SK-N-SH treated with all-trans-retinoic acid at 6 μM for 48 hours (cell line): ENCODE results near the gene LRRC75A.

Experiments used
- ATAC-seq: fragments of 200-7000 bp; cut with Tn5 transposase; 3 replicates; pipeline ENCODE4 v1.9.1; 2020; ENCODE audit warnings: mild to moderate bottlenecking, moderate library complexity
- ARNTL ChIP-seq: fragments of 450-650 bp; formaldehyde crosslinking; IDR thresholded peaks from 2 replicates; pipeline ENCODE4 v1.5.0; 2020; ENCODE audit warnings: low read depth, mild to moderate bottlenecking, moderate library complexity, borderline replicate concordance
- BACH2 ChIP-seq: fragments of 250-450 bp; sonication (Bioruptor Pico); IDR thresholded peaks from 2 replicates; pipeline ENCODE4 v1.9.0; 2021; ENCODE audit warnings: mild to moderate bottlenecking, borderline replicate concordance
- CREB5 ChIP-seq: fragments of 250-450 bp; sonication (Bioruptor Pico); IDR thresholded peaks from 2 replicates; pipeline ENCODE4 v1.5.1; 2020; ENCODE audit warnings: low read depth, mild to moderate bottlenecking, moderate library complexity
- CSDC2 ChIP-seq: fragments of 250-450 bp; sonication (Bioruptor Pico); IDR thresholded peaks from 2 replicates; pipeline ENCODE4 v1.5.0; 2020; ENCODE audit warnings: mild to moderate bottlenecking, moderate library complexity
- CSRNP3 ChIP-seq: fragments of 250-450 bp; sonication (Bioruptor Pico); IDR thresholded peaks from 2 replicates; pipeline ENCODE4 v1.5.1; 2021; ENCODE audit warnings: mild to moderate bottlenecking, moderate library complexity
- ESRRG ChIP-seq: fragments of 250-450 bp; sonication (Bioruptor Pico); IDR thresholded peaks from 2 replicates; pipeline ENCODE4 v1.6.1; 2021; ENCODE audit warnings: mild to moderate bottlenecking
- GLIS3 ChIP-seq: fragments of 250-450 bp; sonication (Bioruptor Pico); IDR thresholded peaks from 2 replicates; pipeline ENCODE4 v1.5.0; 2020; ENCODE audit warnings: mild to moderate bottlenecking, moderate library complexity
- ISL1 ChIP-seq: fragments of 250-450 bp; sonication (Bioruptor Pico); IDR thresholded peaks from 2 replicates; pipeline ENCODE4 v2.1.2; 2022; ENCODE audit warnings: mild to moderate bottlenecking, moderate library complexity
- OSR1 ChIP-seq: fragments of 250-450 bp; sonication (Bioruptor Pico); IDR thresholded peaks from 2 replicates; pipeline ENCODE4 v1.8.0; 2022; ENCODE audit warnings: moderate library complexity, mild to moderate bottlenecking, inconsistent platforms
- PATZ1 ChIP-seq: fragments of 250-450 bp; sonication (Bioruptor Pico); IDR thresholded peaks from 2 replicates; pipeline ENCODE4 v1.8.0; 2020; ENCODE audit warnings: mild to moderate bottlenecking, moderate library complexity, borderline replicate concordance
- POU6F1 ChIP-seq: fragments of 250-450 bp; sonication (Bioruptor Pico); IDR thresholded peaks from 2 replicates; pipeline ENCODE4 v1.8.0; 2021; ENCODE audit warnings: low read depth, mild to moderate bottlenecking, moderate library complexity, borderline replicate concordance
- PPARA ChIP-seq: fragments of 250-450 bp; sonication (Bioruptor Pico); IDR thresholded peaks from 2 replicates; pipeline ENCODE4 v1.5.0; 2020; ENCODE audit warnings: mild to moderate bottlenecking, borderline replicate concordance
- SNAI2 ChIP-seq: fragments of 250-450 bp; sonication (Bioruptor Pico); IDR thresholded peaks from 2 replicates; pipeline ENCODE4 v1.5.0; 2020; ENCODE audit warnings: mild to moderate bottlenecking, moderate library complexity
- TCF4 ChIP-seq: fragments of 250-450 bp; sonication (Bioruptor Pico); IDR thresholded peaks from 2 replicates; pipeline ENCODE4 v1.8.0; 2021; ENCODE audit warnings: mild to moderate bottlenecking, moderate library complexity, borderline replicate concordance
- TOX ChIP-seq: fragments of 250-450 bp; sonication (Bioruptor Pico); IDR thresholded peaks from 2 replicates; pipeline ENCODE4 v1.8.0; 2021; ENCODE audit warnings: mild to moderate bottlenecking, moderate library complexity, borderline replicate concordance
- ZFP3 ChIP-seq: fragments of 250-450 bp; sonication (Bioruptor Pico); IDR thresholded peaks from 2 replicates; pipeline ENCODE4 v1.5.0; 2020; ENCODE audit warnings: mild to moderate bottlenecking, moderate library complexity
- ZFP30 ChIP-seq: fragments of 450-650 bp; formaldehyde crosslinking; IDR thresholded peaks from 2 replicates; pipeline ENCODE4 v1.5.0; 2022; ENCODE audit warnings: mild to moderate bottlenecking, moderate library complexity
- ZNF565 ChIP-seq: fragments of 450-650 bp; formaldehyde crosslinking; conservative IDR thresholded peaks from 2 replicates; pipeline ENCODE4 v1.5.0; 2020; ENCODE audit warnings: low read depth, mild to moderate bottlenecking, moderate library complexity
- ZNF70 ChIP-seq: fragments of 450-650 bp; formaldehyde crosslinking; IDR thresholded peaks from 2 replicates; pipeline ENCODE4 v1.5.0; 2020; ENCODE audit warnings: mild to moderate bottlenecking, moderate library complexity
- ZNF8 ChIP-seq: fragments of 450-650 bp; formaldehyde crosslinking; IDR thresholded peaks from 2 replicates; pipeline ENCODE4 v1.5.0; 2020; ENCODE audit warnings: mild to moderate bottlenecking, moderate library complexity

The LRRC75A gene

GRCh38 chr17:16438173-16438556 is 53.8 kb downstream of the LRRC75A start (continued):
- no peak for TF ChIP-seq CSRNP3 (CRISPR knock-in tag)
- no peak for TF ChIP-seq BACH2
- no peak for TF ChIP-seq TCF4 (CRISPR knock-in tag)
- no peak for TF ChIP-seq ZFP30 (CRISPR knock-in tag)

- TF ChIP-seq ZFP3 (CRISPR knock-in tag) (no peak), ARNTL (no peak), ZNF70 (CRISPR knock-in tag) (no peak), ZNF565 (CRISPR knock-in tag) (no peak), PPARA (CRISPR knock-in tag) (no peak), CSDC2 (CRISPR knock-in tag) (no peak), SNAI2 (no peak), ZNF8 (CRISPR knock-in tag) (no peak), ESRRG (no peak), TOX (CRISPR knock-in tag) (no peak), GLIS3 (CRISPR knock-in tag) (no peak), CSRNP3 (CRISPR knock-in tag) (no peak), POU6F1 (CRISPR knock-in tag) (no peak), TCF4 (CRISPR knock-in tag) (no peak), ZFP30 (CRISPR knock-in tag) (no peak), PATZ1 (CRISPR knock-in tag) (no peak)
- no peak for ATAC-seq
Observed at GRCh38 chr17:16437083-16437482, 54.9 kb downstream of the LRRC75A start.

- no peak for TF ChIP-seq ZNF565 (CRISPR knock-in tag)
- no peak for TF ChIP-seq ZNF70 (CRISPR knock-in tag)
- TF ChIP-seq CREB5 (CRISPR knock-in tag) = no peak
- no peak for TF ChIP-seq PPARA (CRISPR knock-in tag)
- no peak for TF ChIP-seq ARNTL
- no peak for TF ChIP-seq ZFP3 (CRISPR knock-in tag)
- no peak for TF ChIP-seq POU6F1 (CRISPR knock-in tag)
- TF ChIP-seq CSRNP3 (CRISPR knock-in tag) = no peak
- TF ChIP-seq ZFP30 (CRISPR knock-in tag) = no peak
- TF ChIP-seq OSR1 (CRISPR knock-in tag) = no peak
- TF ChIP-seq TCF4 (CRISPR knock-in tag) = no peak
- no peak for TF ChIP-seq SNAI2
- TF ChIP-seq GLIS3 (CRISPR knock-in tag) = no peak
- no peak for TF ChIP-seq TOX (CRISPR knock-in tag)
- TF ChIP-seq PATZ1 (CRISPR knock-in tag) = no peak
- TF ChIP-seq ZNF8 (CRISPR knock-in tag) = no peak
- no peak for TF ChIP-seq ESRRG
- no peak for TF ChIP-seq ISL1 (CRISPR knock-in tag)
- TF ChIP-seq BACH2 = no peak
- ATAC-seq = no peak
Observed at GRCh38 chr17:16435925-16436886, 55.8 kb downstream of the LRRC75A start.
